ENCODE data around the gene GALC.

- TF ChIP-seq, protein P1, sequence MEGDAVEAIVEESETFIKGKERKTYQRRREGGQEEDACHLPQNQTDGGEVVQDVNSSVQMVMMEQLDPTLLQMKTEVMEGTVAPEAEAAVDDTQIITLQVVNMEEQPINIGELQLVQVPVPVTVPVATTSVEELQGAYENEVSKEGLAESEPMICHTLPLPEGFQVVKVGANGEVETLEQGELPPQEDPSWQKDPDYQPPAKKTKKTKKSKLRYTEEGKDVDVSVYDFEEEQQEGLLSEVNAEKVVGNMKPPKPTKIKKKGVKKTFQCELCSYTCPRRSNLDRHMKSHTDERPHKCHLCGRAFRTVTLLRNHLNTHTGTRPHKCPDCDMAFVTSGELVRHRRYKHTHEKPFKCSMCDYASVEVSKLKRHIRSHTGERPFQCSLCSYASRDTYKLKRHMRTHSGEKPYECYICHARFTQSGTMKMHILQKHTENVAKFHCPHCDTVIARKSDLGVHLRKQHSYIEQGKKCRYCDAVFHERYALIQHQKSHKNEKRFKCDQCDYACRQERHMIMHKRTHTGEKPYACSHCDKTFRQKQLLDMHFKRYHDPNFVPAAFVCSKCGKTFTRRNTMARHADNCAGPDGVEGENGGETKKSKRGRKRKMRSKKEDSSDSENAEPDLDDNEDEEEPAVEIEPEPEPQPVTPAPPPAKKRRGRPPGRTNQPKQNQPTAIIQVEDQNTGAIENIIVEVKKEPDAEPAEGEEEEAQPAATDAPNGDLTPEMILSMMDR (conservative IDR thresholded peaks at IDR 0.05 in 1 of 2, IDR thresholded peaks at IDR 0.05 in 1 of 2; ENCODE audit: extremely low read depth in 1 of 2, insufficient read depth in 1 of 2, low read depth in 1 of 2, low read length in 2 of 2), result no peak
- TF ChIP-seq EZH2 (IDR thresholded peaks at IDR 0.05; ENCODE audit: borderline replicate concordance, low read length), result no peak
These were observed 33.9 kb upstream of the GALC start for GRCh38 chr14:88026890-88027289.
